ENCODE data around the gene PRR11.

- TF ChIP-seq, protein P1, sequence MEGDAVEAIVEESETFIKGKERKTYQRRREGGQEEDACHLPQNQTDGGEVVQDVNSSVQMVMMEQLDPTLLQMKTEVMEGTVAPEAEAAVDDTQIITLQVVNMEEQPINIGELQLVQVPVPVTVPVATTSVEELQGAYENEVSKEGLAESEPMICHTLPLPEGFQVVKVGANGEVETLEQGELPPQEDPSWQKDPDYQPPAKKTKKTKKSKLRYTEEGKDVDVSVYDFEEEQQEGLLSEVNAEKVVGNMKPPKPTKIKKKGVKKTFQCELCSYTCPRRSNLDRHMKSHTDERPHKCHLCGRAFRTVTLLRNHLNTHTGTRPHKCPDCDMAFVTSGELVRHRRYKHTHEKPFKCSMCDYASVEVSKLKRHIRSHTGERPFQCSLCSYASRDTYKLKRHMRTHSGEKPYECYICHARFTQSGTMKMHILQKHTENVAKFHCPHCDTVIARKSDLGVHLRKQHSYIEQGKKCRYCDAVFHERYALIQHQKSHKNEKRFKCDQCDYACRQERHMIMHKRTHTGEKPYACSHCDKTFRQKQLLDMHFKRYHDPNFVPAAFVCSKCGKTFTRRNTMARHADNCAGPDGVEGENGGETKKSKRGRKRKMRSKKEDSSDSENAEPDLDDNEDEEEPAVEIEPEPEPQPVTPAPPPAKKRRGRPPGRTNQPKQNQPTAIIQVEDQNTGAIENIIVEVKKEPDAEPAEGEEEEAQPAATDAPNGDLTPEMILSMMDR (conservative IDR thresholded peaks at IDR 0.05; ENCODE audit: low read length): no peak
- no peak for TF ChIP-seq EZH2phosphoT487 (IDR thresholded peaks at IDR 0.05; ENCODE audit: borderline replicate concordance)
Measured at GRCh38 chr17:59190806-59191205, 35.3 kb downstream of the PRR11 start.

Data from Loucy (cell line).